GM12891 (cell line): ENCODE measurements around the gene CFAP61.

Experiments used
- PAX5 ChIP-seq: IDR thresholded peaks from 2 replicates; pipeline ENCODE4 v1.6.1; 2011; ENCODE audit warnings: low read length, moderate library complexity, mild to moderate bottlenecking; ENCODE audit not compliant: insufficient read depth, severe bottlenecking
- POLR2A ChIP-seq: IDR thresholded peaks from 2 replicates; pipeline ENCODE4 v1.6.1; 2011; ENCODE audit warnings: low read depth, low read length, control low read depth
- POLR2AphosphoS5 ChIP-seq: IDR thresholded peaks from 2 replicates; pipeline ENCODE4 v1.6.1; 2011; ENCODE audit warnings: low read depth, low read length, control low read depth
- SPI1 ChIP-seq: IDR thresholded peaks from 2 replicates; pipeline ENCODE4 v1.6.1; 2011; ENCODE audit warnings: low read depth, low read length, control low read depth
- TAF1 ChIP-seq: IDR thresholded peaks from 2 replicates; pipeline ENCODE4 v1.6.1; 2011; ENCODE audit warnings: low read depth, low read length, control low read depth

DNA sequence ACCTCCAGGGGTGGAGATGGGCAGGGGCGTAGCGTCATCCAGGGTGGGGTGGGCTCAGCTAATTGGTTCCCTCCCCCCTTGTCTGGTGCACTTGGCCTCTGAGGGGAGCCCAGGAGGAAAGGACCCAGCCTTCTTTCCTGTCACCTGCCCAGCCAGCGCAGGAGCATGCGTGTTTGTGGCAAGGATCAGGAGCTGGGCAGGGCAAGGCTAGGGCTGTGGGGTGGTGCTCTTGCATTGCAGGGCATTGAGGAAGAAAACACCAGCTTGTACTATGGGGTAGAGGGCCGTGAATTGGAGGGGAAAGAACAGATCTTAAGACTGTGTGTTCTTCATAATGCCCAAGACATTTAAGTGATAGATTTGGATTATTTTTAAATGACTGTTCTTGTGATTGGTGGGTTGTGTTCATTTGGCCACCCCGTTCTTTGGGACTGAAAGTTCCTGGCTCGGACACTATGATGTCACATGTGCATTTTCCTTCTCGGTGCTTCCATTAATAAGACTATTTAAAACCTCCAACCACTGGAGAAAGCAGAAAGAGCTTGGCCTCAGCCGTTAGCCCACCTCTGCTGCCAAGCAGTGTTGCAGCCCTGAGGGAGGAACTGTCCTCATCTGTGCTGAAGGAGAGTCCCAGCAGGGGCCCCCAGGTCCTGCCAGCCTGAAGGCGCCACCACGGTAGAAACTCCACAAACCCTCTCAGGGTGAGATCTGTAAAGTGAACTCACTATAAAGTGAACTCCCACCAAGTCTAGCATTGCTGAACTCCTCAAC is 179.4 kb downstream of the CFAP61 start:
- TF ChIP-seq POLR2A (no peak), TAF1 (no peak), POLR2AphosphoS5 (no peak), SPI1 (no peak), PAX5 (no peak)
